HG03571 (cell line): ENCODE measurements around the gene STEAP1.
"Not testable (repeated sequence)": the region's sequence is repeated elsewhere in the genome, so short reads cannot be mapped to it uniquely, and the experiment has no call there.

Source experiments
- ATAC-seq: cut with Tn5 transposase; IDR thresholded peaks from one replicate; pipeline ENCODE4 v1.9.1; 2021; ENCODE audit not compliant: unreplicated experiment

Gene STEAP1

GRCh38 chr7:90173127-90173844 is 19.0 kb downstream of the STEAP1 start:
- ATAC-seq = peak; percentile 94

DNA sequence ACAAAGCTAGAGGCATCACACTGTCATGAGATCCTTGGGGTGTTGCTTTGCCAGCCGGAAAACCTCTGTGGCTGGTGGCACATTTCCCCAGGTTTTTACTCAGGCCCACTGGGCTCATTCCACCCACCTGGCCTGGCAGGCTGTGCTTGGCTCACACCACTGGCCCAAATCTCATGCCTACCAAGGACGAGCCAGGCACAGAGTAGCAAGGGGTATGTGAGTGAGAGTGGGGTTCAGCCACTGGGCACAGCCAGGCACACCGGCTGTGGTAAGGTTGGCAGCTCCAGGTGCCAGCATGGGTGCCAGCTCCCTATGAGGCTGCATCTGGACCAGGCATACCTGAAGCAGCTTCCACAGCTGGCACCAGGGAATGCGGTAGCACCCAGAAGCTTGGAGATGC is 21.4 kb downstream of the STEAP1 start:
- ATAC-seq = no peak

GRCh38 chr7:90176195-90176594 is 21.9 kb downstream of the STEAP1 start:
- no peak for ATAC-seq

GRCh38 chr7:90178166-90178565 is 23.9 kb downstream of the STEAP1 start:
- ATAC-seq = no peak

- peak; percentile 99 for ATAC-seq
Measured at GRCh38 chr7:90178679-90179278, 24.5 kb downstream of the STEAP1 start.

GRCh38 chr7:90180011-90180585 is 25.8 kb downstream of the STEAP1 start:
- ATAC-seq = no peak

DNA sequence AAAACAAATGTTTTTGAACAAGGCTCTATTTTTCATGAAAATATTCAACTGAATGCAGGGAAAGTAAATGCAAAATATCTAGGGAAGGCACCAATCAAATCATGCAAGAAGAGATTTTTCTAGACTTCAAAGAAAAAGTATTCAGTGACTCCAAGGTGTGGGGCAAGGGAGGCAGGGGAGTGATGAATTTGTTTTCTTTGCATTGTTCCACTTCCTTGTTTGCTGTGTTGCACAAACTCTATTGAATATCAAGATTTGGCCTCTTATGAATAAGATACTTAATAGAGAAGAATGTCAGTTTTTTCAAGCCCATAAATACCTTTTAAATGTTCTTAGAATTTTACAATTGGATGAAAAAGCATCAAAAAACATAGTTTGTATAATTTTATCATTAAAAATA is 26.4 kb downstream of the STEAP1 start:
- no peak for ATAC-seq

- ATAC-seq = no peak
Measured at GRCh38 chr7:90181485-90181884, 27.2 kb downstream of the STEAP1 start.

DNA sequence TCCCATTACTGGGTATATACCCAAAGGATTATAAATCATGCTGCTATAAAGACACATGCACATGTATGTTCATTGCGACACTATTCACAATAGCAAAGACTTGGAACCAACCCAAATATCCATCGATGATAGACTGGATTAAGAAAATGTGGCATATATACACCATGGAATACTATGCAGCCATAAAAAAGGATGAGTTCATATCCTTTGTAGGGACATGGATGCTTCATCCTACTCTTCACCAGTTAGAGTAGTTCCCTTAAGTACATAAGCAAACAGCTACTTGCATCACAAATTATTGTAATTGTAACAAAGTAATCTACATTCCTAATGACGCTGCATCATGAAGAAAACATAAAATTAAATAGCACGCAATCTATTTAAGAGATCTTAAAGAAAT is 32.0 kb downstream of the STEAP1 start:
- ATAC-seq = not testable (repeated sequence)

DNA sequence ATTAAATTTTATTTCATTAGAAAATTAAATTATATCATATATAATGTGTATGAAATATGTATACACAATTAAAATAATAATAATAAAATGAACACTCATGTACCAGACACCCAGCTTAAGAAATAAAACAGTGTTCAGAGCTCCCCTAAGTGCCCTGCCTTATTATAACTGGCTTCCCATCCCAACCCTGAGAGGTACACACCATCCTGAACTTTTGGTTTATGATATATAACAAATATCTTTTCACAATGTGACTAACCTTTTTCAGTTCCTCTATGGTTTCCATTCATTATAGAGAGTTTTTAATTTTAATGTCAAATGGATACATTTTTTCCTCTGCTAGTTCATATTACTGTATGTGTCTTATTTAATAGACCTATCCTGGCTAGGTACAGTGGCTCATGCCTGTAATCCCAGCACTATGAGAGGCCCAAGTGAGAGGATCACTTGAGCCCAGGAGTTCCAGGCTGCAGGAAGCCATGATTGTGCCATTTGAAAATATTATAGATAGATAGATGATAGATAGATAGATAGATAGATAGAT is 33.3 kb downstream of the STEAP1 start:
- no peak for ATAC-seq

DNA sequence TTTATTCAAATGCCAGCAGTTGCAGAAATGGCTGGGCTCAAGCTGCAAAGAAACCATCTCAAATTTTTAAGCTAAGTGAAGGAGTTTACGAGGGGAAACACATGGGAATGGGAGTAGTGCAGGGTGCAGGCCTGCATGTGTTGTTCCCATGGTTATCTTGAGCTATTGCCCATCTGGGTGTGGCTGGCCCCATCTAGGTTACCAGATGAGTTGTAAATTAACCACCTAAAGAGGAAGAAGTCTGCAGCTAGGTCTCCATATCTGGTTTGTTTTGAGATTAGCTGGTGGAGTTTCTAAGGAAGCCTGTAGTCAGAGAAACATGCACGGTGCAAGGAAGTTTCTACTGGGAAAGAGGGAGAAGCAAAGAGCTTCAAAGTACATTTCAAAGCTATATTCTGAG is 34.0 kb downstream of the STEAP1 start:
- ATAC-seq = peak; percentile 85

GRCh38 chr7:90190995-90191394 is 36.7 kb downstream of the STEAP1 start:
- no peak for ATAC-seq

- no peak for ATAC-seq
Measured at GRCh38 chr7:90191648-90192047, 37.4 kb downstream of the STEAP1 start.

- no peak for ATAC-seq
Measured at GRCh38 chr7:90192876-90193750, 38.8 kb downstream of the STEAP1 start.

- ATAC-seq = no peak
Measured at GRCh38 chr7:90194911-90195809, 40.9 kb downstream of the STEAP1 start.

- no peak for ATAC-seq
Measured at GRCh38 chr7:90201500-90202195, 47.4 kb downstream of the STEAP1 start.

GRCh38 chr7:90207956-90208355 is 53.7 kb downstream of the STEAP1 start:
- ATAC-seq = no peak

- ATAC-seq = no peak
Measured at GRCh38 chr7:90209776-90210175, 55.5 kb downstream of the STEAP1 start.

DNA sequence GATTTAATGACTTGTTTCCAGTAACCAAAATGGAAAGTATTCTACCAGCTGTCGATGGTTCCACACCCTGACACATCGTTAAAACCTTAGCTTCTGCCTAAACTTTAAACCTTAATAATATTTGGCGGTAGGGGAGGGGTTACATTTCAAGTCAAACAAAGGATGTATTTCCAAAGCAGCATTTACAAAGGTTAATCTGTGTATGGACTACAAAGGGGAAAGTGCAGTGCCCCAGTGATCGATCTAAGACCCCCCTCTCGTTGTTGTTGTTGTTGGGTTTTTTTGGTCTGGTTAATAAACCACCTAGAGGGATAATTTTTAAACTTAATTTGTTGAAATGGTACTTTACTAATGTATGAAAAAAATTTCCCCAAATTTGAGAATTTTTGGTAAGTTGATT is 56.2 kb downstream of the STEAP1 start:
- ATAC-seq = no peak

- ATAC-seq = no peak
Measured at GRCh38 chr7:90210981-90211380, 56.7 kb downstream of the STEAP1 start.
